Mucosa of descending colon (tissue), 3 donors: Measurements from ENCODE around the gene COPA. TPM values are rescaled to one million over a fixed set of nuclear protein-coding genes. Genes with fewer than 3 reads are reported as not detected.

ENCODE experiments used
- ATAC-seq: fragments of 200-7000 bp; cut with Tn5 transposase; one replicate; pipeline ENCODE4 v1.9.1; 2020; ENCODE audit warnings: mild to moderate bottlenecking, moderate library complexity
- DNase-seq, 3 donors: peaks; one replicate each; pipeline ENCODE4 v3.0.0-alpha.2; 2020
- H3K36me3 ChIP-seq: fragments of 200-600 bp; one replicate; pipeline ENCODE4 v1.8.0; 2021; ENCODE audit warnings: low read depth, mild to moderate bottlenecking
- H3K4me1 ChIP-seq: fragments of 200-600 bp; one replicate; pipeline ENCODE4 v1.8.0; 2021; ENCODE audit warnings: low read depth, mild to moderate bottlenecking
- H3K4me3 ChIP-seq: fragments of 200-600 bp; one replicate; pipeline ENCODE4 v1.8.0; 2021; ENCODE audit warnings: mild to moderate bottlenecking
- H3K9me3 ChIP-seq: fragments of 200-600 bp; one replicate; pipeline ENCODE4 v1.8.0; 2021; ENCODE audit warnings: mild to moderate bottlenecking
- intact Hi-C, 2 donors: fragments of 100-400 bp; cut with DNase I in 1 of 2; cut with micrococcal nuclease in 1 of 2; formaldehyde crosslinking; loops; one replicate each; pipeline versions ENCODE4 v1.11.0 to v1.11.1; 2022; cut with DNase I, micrococcal nuclease
- total RNA-seq, 3 donors: library from RNA; stranded (reverse); fragmentation: NEBNext Ultra II Directional in 2 of 3; extraction: Animal tissue kit (Norgen Biotek cat#: 25700) in 2 of 3; gene quantifications; one replicate each; pipeline versions ENCODE4 v1.2.1 to v1.2.4, GENCODE V29; 2021 to 2023
- TF ChIP-seq, protein P1 (sequence below): fragments of 200-600 bp; IDR thresholded peaks from one replicate; pipeline ENCODE4 v1.8.0; 2022; ENCODE audit warnings: antibody characterized with exemption, mild to moderate bottlenecking
- donor health status: DM: no; HTN: no; CAD: no; lungs with moderate emphysema.
- donor health status: DM: no; HTN: no; CAD: no.
- donor health status: DM: no; HTN: yes; CAD: no.

COPA gene
- total RNA-seq, 3 donors from 2014 or later = 141 to 165 (median 151) TPM

DNA sequence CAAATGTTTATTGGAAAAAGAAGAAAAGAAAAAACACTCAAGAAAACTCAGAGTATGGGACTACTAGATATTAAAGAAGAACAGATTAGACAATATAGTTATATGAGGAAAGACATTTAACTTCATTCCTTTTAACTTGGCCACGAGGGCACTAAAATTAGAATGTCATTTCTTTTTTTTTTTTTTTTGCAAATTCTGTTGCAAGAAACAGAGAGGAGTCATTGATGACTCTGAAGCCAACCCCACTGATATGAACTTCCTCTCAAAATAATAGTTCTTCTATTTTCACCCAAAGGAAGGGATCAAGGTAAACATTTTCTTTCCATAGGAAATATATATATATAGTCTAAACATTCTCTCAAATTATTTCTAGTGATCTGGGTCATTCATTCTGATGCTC is 33.5 kb downstream of the COPA start:
- Histone ChIP-seq H3K36me3 (peaks cover 34% of the 10 kb centered on the region), H3K4me3 (no peak overlapping the region), H3K9me3 (no peaks in the 10 kb centered on the region), H3K4me1 (no peaks in the 10 kb centered on the region)
- no peak for DNase-seq
- intact Hi-C loops = no loop called here
- ATAC-seq = no peak
- TF ChIP-seq, protein P1, sequence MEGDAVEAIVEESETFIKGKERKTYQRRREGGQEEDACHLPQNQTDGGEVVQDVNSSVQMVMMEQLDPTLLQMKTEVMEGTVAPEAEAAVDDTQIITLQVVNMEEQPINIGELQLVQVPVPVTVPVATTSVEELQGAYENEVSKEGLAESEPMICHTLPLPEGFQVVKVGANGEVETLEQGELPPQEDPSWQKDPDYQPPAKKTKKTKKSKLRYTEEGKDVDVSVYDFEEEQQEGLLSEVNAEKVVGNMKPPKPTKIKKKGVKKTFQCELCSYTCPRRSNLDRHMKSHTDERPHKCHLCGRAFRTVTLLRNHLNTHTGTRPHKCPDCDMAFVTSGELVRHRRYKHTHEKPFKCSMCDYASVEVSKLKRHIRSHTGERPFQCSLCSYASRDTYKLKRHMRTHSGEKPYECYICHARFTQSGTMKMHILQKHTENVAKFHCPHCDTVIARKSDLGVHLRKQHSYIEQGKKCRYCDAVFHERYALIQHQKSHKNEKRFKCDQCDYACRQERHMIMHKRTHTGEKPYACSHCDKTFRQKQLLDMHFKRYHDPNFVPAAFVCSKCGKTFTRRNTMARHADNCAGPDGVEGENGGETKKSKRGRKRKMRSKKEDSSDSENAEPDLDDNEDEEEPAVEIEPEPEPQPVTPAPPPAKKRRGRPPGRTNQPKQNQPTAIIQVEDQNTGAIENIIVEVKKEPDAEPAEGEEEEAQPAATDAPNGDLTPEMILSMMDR = no peak

DNA sequence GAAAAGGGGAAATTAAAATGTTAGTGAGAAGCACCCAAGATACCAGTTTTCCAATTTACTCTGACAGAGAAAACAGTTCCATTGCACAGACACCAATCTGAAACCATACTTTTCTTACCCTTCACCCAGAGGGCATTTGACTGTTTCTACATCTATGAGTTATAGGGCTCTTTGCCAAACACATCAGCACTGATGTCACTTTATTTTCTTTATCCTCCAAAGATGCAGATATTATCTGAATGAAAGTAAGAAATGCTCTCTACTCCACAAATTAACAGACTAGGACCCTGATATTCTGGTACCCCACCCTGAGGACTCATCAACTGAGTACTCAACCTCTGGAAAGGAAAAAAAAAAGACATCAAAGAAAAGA is 33.9 kb downstream of the COPA start:
- intact Hi-C loops = no loop called here
- DNase-seq = no peak
- TF ChIP-seq, protein P1 = no peak
- Histone ChIP-seq H3K36me3 (peaks cover 34% of the 10 kb centered on the region), H3K4me3 (no peak overlapping the region), H3K9me3 (no peaks in the 10 kb centered on the region), H3K4me1 (no peaks in the 10 kb centered on the region)
- ATAC-seq = no peak

DNA sequence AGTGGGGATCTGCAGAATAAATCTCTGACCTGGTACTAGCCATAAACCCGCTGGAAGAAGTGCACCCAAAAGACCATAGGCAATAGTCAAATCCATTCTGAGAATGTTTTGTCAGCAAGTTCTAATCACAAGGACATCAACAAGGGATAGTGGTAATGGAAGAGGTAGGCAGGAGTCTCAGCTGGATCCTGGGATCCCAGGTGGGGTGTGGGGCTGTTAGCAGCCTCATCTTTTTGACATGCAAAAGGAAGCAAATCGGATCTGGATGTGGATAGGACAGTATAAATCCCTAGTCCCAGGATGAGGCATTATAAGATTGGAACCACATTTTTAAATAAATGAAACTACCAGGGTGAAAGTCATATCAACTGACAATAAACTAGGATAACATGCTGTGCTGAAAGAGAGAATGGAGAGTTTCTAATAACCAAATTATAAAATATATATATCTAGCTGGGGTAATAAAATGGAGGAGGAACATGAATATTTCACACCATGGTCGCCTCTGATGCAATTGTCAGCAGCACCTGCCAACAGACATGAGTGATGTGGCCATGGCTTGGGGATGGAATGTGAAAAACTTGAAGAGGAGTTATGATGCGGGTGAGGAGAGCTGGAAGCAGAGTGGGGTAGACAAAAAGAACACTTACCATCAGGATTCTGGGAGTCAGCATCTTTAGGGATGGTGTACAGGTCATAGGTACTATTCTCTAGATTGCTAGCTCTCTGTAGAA is 34.4 kb downstream of the COPA start:
- TF ChIP-seq, protein P1 = no peak
- Histone ChIP-seq H3K4me3 (no peak overlapping the region), H3K4me1 (no peaks in the 10 kb centered on the region), H3K9me3 (no peaks in the 10 kb centered on the region), H3K36me3 (peaks cover 34% of the 10 kb centered on the region)
- intact Hi-C loops = no loop called here
- ATAC-seq (no peak), DNase-seq (no peak)

DNA sequence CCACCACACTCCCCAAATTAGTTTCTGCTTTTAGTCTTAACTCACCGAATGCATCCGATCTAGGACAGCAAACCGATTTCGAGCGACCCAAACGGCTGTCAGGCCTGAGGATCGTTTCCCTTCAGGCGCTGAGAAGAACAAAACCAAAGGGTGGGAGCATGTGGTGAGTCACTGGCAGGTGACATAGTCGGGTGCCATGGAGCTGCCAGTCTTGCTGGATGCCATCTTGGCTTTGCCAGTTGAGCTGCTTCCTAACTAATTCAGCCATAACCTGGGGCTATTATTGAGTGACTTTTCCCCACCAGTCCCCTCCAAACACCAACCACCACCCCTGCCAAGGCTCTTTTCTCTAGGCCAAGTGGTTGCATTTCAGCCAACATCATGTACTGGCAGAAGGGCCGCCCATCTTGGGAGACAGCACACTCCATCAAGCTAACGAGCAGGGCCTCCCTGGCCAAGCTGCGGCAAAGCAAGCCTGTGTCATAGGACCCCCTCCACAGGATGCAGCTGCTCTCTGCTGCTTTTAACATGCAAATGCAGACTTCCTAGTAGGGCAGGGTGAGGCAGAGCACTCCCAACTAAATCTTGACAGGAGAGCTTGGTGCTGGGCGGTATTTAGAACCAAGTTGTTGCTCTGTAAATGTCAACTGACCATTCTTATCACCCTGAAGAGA is 35.8 kb downstream of the COPA start:
- DNase-seq (no peak), ATAC-seq (peak; percentile 37)
- H3K4me3 ChIP-seq = no peak overlapping the region
- H3K36me3 ChIP-seq = peaks cover 30% of the 10 kb centered on the region
- intact Hi-C loops = no loop called here
- TF ChIP-seq, protein P1 = no peak
- no peaks in the 10 kb centered on the region for H3K9me3 ChIP-seq
- no peaks in the 10 kb centered on the region for H3K4me1 ChIP-seq

DNA sequence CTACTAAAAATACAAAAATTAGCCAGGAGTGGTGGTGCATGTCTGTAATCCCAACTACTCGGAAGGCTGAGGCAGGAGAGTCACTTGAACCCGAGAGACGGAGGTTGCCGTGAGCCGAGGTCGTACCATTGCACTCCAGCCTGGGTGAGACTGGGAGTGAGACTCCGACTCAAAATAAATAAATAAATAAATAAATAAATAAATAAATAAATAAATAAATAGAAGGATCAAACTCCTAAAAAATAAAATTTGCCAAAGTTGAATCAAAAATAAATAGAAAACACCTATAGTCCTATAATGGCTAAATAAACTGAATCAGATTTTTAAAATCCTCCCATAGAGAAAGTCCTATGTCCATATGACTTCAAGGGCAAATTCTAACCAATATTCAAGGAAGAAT is 42.9 kb downstream of the COPA start:
- intact Hi-C loops = no loop called here
- TF ChIP-seq, protein P1 = no peak
- Histone ChIP-seq H3K36me3 (peaks cover 32% of the 10 kb centered on the region), H3K9me3 (no peaks in the 10 kb centered on the region), H3K4me3 (no peak overlapping the region), H3K4me1 (no peaks in the 10 kb centered on the region)
- no peak for DNase-seq
- ATAC-seq = no peak
